NCI-H2107 treated with DMSO at 0.1 percent for 48 hours (cell line): Measurements from ENCODE around the gene EVPLL.
"Not testable (repeated sequence)": the region's sequence is repeated elsewhere in the genome, so short reads cannot be mapped to it uniquely, and the experiment has no call there.

Experiments
- DNase-seq: peaks from one replicate; lab custom pipeline; 2025; ENCODE audit not compliant: unreplicated experiment; lab: John Stamatoyannopoulos, UW

The EVPLL gene

DNA sequence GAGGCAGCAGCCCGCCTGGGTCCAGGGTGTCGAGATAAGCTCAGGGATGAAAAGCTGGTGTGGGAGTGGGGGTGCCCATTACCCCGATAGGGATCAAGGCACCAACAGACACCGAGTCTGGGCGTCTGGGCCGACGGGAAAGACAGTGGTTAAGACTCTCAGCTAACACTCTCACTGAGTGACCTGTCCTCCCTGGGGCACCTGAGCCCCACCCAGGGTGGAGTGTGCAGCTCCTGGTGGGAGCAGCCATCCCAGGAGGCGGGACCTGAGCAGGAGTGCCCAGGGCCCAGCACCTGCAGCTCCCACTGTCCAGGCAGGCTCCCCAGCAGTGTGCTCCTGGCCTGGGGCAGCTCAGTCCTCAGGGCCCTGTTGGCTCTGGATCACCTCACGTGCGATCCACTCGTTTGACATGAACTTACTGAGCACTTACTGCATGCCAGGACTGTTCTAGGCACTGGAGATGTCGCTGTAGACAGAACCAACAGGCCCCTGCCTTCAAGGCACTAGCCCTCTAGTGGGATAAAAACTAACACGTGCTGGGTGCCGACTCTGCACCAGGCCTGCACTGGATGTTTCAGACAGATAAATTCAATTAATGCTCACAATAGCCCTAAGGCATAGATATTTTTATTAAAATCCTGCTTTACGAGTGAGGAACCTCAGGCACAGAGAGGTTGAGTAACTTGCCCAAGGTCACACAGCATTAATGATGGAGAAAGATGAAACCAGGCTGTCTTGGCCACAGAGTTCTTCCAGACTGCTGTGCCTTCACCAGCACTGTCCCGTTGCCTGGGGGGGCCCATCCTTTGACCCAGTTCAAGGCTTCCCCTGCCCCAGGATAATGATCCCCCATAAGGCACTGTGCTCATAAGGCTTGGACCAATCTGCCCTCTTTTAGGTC, 1.9 kb downstream of the EVPLL start:
- DNase-seq = no peak

DNA sequence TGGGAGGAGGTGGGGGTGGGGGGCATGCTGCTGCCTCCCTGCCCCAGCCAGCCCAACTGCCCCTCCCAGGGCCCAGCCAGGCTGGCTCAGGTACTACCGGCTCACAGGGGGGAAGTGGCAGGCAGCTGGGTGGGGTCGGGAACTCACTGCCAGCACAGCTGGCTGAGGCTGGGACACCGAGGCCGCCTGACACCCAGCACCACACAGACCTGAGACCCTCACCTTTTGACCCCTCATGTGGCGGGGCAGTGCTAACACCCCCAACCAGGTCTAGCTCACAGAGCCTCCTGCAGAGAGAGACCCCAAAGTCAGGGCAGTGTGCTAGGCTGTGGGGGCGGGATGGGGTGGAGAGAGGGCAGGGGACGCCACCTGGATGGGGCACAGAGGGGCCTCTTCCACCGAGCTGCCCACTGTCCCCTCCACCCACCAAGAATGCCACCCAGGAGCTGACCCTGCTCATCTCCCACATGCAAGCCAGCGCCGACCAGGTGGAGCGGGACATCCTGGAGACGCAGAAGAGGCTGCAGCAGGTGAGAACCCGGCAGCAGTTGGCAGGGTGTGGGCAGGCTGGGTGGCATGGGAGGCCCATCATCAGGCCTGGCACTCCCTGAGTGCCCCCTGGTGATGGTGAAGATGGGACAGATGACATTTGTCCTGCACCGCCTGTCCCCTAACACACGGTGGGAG, 3.0 kb downstream of the EVPLL start:
- DNase-seq = no peak

DNA sequence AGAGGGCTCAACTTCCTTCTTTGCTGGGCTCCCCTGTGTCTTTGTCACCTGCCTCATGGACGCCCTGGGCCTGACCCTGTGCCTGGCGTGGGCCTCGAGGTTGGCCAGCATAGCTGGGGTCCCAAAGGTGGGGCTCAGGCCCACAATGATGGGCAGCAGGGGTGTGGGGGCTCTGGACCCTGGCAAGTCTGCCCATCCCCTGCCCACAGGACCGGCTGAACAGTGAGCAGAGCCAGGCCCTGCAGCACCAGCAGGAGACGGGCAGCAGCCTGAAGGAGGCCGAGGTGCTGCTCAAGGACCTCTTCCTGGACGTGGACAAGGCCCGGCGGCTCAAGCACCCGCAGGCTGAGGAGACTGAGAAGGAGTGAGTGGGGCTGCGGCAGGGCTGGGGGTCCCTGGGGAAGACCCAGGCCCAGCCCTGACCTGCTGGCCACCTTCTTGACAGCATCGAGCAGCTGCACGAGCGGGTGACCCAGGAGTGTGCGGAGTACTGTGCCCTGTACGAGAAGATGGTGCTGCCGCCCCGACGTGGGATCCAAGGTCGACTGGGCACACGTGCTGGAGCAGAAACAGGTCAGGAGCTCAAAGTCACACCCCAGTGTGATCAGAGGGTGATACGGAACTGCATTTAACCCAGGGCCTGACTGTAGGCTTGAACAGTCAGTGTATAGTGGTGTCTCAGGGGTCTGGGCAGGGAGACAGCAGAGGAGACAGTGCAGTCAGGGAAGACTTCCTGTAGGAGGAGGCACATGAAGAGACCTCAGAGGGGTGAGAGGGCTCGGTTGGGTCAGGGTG, 3.8 kb downstream of the EVPLL start:
- no peak for DNase-seq

DNA sequence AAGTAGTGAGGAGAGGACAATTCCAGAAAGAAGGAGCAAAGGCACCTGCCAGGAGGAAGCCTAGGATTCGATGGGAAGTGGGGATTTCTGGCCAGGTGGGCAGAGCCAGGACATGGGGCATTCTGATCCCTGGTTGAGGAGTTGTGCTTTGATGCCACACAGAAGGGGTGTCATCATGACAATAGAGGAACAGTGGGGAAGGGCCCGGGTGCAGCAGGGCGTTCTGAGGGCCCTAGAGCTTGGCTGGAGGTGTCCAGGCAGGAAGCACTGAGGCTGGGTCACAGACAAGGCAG, 4.3 kb downstream of the EVPLL start:
- no peak for DNase-seq

DNA sequence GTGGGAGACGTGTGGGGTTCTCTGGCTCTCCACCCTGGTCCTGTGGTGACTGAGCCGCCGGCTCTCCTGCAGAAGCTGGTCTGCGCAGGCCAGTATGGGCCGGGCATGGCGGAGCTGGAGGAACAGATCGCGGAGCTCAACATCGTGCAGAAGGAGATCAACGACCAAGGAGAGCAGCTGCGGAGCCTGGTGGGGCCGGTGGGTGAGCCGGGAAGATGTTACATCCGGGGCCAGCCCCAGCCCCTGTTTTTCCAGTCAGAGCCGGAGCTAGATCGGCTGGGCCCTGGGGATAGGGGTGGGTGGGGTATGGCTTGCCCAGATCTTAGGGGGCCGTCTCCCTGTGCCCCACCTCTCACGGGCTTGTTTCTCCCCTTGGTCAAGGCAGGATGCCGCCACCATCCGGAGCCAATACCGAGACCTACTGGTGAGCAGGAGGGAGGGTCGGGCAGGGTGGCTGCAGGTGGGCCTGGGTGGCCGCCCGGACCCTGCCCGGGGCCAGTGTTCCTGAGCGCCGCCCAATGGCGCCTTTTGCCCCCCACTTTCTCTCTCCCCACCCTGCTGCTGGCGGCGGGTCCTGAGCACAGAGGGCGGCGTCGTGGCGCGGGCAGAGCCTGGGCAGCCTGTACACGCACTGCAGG, 5.0 kb downstream of the EVPLL start:
- DNase-seq = no peak

DNA sequence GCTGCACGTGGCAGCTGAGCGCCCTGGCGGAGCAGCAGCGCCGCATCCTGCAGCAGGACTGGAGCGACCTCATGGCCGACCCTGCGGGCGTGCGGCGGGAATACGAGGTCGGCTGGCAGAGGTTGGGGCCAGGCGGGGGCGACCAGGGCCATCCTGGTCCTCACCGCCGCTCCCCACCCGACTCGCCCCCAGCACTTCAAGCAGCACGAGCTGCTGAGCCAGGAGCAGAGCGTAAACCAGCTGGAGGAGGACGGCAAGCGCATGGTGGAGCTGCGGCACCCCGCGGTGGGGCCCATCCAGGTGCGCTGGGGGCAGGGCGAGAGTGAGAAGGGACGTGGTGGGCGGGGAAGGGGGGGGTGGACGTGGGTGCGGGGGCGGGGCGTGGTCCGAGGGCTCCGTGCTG, 5.5 kb downstream of the EVPLL start:
- not testable (repeated sequence) for DNase-seq

DNA sequence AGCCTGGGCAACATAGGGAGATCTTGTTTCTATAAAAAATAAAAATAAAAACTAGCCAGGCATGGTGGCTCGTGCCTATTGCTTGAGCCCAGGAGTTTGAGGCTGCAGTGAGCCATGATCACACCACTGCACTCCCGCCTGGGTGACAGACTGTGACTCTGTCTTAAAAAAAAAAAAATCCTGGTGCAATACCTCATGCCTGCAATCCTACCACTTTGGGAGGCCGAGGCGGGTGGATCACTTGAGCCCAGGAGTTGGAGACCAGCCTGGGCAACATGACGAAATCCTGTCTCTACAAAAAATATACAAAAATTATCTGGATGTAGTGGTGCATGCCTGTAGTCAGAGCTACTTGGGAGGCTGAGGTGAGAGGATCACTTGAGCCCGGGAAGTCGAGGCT, 6.7 kb downstream of the EVPLL start:
- not testable (repeated sequence) for DNase-seq

DNA sequence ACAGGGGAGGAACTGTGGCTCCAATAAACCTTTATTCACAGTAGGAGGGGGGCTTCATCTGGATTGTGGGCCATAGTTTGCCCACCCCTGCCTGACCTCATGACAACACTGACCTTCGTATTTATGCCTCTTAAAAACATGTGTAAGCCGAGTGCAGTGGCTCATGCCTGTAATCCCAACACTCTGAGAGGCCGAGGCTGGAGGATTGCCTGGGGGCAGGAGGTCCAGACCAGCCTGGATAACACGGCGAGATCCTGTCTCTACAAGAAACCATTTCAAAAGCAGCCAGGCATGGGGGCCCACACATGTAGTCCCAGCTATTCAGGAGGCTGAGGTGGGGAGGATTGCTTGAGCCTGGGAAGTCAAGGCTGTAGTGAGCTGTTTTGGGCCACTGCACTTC, 10.0 kb downstream of the EVPLL start:
- DNase-seq = not testable (repeated sequence)

DNA sequence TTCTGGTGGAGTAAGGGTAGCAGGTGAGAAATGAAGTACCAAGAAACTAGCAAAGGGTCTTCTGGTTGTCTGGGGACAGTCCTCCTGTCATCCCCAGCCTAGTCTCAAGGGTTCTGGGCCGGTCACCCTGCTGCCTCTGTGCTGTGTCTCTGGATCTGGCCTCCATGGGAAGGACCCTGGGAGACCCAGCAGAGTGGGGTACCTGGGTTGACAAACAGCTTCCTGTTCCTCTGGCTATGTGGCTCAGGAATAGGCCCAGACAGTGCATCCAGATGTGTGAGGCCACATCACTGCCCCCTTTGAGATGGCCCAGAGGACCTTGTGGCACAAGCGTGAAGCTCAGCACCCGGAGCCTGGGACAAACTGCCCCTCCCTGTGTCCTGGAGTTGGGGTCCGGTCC, 10.7 kb downstream of the EVPLL start:
- DNase-seq = not testable (repeated sequence)

DNA sequence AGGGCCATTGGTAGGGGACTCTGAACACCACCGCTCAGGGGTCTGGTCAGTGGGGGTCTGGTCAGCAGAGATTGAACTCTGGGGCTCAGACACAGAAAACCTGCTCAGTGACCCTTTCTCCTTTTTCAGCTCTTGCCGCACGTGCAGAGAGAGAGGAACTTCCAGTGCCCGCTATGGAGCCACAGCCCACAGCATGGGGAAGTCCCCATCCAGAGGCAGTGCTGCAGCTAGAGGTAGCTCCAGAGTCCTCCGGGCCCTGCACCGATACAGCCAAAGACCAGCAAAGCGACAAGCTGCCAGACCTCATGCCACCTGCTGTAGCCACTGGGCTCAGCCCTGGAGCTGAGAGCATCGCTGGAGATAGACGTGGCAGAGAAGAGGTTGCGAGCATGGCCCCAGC, 11.2 kb downstream of the EVPLL start:
- not testable (repeated sequence) for DNase-seq

DNA sequence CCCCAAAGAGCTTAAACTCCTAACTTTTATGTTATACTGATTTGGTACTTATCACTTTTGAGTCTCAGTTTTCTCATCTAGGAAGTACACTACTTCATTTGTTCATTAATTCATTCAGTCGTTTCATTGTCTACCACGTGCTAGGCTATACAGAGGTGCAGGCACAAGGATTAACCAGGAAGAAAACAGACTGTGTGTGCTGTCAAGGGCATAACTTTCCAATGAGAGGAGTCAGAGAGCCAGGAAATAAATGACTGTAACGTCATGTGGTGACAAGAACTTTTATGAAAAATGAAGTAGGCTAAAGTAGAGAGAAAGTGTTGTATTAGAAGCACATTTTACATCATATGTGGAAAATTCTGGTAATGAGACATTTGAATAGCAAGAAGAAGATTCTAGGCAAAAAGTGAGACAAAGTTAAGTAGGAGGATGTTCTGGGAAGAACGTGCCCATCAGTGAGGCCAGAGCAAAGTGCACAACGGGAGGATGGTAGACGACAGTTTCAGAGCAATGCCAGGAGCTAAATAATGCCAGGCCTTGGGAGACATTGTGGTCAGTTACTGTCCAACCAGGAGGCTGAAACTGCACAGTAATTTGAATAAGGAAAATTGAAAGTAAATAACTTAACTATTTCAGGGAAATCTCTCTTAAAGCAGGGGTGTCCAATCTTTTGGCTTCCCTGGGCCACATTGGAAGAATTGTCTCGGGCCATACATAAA, 24.5 kb downstream of the EVPLL start:
- DNase-seq = not testable (repeated sequence)

DNA sequence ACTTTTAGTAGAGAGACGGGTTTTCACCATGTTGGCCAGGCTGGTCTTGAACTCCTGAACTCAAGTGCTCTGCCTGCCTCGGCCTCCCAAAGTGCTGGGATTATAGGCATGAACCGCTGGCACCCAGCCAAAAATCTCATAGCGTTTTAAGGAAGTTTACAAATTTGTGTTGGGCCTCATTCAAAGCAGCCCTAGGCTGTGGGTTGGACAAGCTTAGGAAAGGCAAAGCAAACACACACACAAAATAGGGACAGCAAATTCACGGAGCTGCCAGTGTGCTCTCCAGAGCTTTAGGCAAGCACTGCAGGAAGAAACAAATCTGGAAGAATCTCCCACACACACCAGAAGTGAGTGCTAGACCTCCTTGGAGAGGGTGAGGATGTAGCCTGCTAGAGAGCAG, 25.6 kb downstream of the EVPLL start:
- not testable (repeated sequence) for DNase-seq

DNA sequence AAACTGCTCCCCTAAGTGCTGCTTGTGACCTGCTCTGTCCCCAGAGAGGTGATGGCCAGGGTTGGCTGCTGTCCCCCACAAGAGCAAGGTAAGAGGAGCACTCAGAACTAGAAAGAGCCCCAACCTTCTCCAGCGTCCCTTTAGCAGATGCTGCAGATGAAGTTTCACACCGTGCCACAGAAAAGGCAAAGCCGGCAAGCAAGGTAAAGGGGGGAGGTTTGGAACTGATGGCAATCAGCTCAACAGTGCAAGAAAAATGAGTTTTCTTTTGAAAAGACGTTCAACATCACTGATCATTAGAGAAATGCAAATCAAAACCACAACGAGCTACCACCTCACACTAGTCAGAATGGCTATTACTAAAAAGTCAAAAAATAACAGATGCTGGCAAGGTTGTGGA, 26.0 kb downstream of the EVPLL start:
- not testable (repeated sequence) for DNase-seq

DNA sequence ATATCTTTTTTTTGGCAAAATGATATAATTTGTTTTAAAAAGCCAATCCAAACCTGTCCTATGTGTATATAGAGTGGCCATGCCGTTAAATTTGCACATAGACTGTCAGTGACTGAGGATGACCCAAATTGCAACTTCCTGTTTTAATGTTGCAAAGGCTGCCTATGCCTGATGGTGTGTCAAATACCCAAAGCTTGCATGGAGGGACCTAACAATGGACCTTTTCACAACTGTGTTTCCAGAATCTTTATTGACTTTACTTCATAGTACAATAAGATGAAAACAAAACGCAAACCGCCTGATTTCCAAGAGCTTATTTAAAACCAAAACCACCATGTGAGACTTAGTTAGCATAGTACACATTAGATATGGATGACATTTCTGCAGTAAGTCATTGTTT, 31.3 kb downstream of the EVPLL start:
- not testable (repeated sequence) for DNase-seq

DNA sequence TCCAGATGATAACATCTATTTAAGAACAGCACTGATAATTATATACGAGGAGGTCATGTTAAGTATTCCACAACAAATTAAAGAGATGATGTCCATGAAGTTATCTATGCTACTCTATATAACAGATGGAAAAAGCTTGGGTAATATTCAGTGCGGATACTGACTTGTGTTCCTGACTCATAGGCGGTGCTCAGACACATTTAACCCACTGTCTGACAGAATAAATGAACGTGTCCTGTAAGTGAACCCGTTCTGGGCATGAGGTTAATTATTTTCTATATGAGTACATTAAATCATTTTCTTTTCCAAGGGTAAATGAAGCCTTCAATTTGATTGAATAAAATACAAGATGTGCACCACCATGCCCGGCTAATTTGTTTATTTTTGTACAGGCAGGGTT, 31.7 kb downstream of the EVPLL start:
- not testable (repeated sequence) for DNase-seq

DNA sequence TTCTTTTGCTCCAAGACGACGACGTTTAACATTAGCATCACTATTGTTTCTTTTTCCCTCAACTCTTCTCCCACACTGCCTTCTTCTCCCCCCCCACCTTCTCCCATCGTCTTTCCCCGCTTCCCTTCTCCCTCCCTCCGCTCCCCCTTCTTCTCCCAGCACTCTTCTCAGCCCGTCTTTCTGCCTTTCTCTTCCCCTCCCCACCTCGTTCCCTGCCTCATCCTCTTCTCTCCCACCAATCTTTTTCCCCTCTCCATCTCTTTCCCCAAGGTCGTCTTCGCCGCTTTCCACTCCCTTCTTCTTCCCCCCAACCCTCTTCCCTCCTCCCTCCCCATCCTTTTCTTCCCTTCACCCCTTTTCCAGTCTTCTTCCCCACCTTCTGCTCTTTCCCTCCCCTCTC, 33.2 kb downstream of the EVPLL start:
- DNase-seq = not testable (repeated sequence)

DNA sequence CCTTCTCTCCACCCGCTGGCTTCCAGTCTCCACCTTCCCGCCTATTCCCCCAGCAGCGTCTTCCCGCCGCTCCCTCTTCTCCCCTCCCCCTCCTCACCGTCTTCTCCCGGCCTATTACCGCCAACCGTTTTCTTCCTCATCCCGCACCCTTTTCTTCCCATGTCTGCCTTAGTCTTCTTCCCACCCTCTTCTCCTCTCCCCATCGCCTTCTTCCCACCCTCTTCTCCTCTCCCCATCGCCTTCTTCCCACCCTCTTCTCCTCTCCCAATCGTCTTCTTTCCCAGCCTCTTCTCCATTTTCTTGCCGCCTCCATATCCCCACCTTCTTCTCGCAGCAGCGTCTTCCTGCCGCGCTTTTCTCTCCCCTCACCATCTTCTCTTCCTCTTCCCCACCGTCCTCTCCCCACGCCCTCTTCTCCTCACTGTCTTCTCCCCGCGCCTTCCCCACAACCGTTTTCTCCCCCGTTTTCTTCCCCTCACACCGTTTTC, 33.8 kb downstream of the EVPLL start:
- DNase-seq = not testable (repeated sequence)

DNA sequence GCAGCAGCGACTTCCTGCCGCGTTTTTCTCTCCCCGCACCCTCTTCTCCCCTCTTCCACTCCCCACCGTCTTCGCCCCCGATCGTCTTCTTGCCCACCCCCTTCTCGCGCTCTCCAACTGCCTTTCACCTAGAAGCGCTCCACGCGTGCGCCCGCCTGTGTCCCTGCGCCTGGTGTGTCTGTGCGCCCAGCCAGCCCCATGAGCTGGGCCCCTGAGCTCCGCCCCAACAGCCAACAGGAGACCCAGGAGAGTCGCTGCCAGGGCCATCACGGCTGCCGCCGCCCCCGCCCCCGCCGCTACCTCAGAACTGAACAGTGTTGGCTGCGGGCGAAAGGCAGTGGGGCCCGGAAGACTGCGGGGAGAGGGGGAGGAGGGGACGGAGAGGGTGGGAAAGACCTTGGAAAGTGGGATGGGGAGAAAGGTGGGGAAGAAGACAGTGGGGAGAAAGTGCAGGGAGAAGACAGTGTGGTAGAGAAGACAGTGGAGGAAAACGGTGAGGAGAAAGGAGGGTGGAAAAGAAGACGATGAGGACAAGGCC, 34.5 kb downstream of the EVPLL start:
- not testable (repeated sequence) for DNase-seq

DNA sequence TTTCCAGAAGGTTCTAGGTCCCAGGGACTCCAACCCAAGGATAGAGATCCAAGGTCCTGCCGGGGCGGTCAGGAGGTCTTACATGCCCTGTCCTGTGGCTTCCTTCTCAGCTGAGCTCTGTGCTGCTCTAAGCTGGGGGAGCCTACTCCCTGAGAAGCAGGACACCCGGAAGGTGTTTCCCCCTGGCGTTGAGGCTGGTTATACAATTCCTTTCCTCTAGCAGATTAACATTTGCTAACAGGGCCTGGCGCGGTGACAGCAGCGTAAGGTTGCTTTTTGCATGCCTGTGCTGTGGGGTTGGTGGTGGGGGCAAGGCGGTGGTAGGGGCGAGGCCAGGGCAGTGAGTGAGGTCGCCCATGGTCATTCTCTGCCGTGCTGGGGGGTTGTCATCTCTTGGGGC, 43.9 kb downstream of the EVPLL start:
- not testable (repeated sequence) for DNase-seq

DNA sequence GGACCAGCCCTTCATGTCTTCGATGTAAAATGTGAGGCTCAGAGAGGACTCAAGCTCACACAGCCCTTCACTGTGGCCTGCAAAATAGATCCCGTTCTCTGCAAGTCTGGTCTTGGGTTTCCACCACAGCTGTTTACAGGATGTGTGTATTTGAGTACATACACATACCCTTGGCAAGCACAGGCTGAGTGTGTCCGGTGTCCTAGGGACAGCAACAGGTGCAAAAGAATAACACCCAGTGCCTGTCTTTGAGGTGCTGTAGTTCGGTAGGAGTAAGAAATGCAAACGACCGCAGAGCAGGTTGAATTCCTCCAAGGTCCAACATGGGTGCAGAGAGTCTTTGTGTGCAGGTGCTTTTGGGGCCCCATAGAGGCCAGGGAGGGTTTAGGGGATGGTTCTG, 44.9 kb downstream of the EVPLL start:
- DNase-seq = not testable (repeated sequence)
